CD4-positive, alpha-beta memory T cell (primary cell): ENCODE data around the gene PTPN2. TPM values are rescaled to one million over a fixed set of nuclear protein-coding genes. Genes with fewer than 3 reads are reported as not detected.

Source experiments
- CTCF ChIA-PET: fragments of 350-600 bp; sonication (Branson Sonifier 250); formaldehyde crosslinking; loops from one replicate; lab custom pipeline; 2021; ENCODE audit warnings: inconsistent platforms; ENCODE audit not compliant: partially characterized antibody; lab: Charles Lee
- POLR2A ChIA-PET: fragments of 350-600 bp; sonication (Branson Sonifier 250); formaldehyde crosslinking; loops from one replicate; lab custom pipeline; 2021; ENCODE audit not compliant: partially characterized antibody; lab: Charles Lee
- DNase-seq, 5 donors: peaks; one replicate each; pipeline versions ENCODE4 v3.0.0 to v3.0.0-alpha.2; 2020 to 2022; ENCODE audit warnings: mixed read lengths in 1 of 5
- H3K27ac ChIP-seq: one replicate; pipeline ENCODE4 v1.7.0; 2013; ENCODE audit warnings: low read depth, low read length
- H3K27me3 ChIP-seq: 2 replicates; pipeline ENCODE4 v1.7.0; 2013; ENCODE audit warnings: mild to moderate bottlenecking, low read length, moderate library complexity; ENCODE audit not compliant: insufficient read depth
- H3K36me3 ChIP-seq: 2 replicates; pipeline ENCODE4 v1.7.0; 2013; ENCODE audit warnings: mild to moderate bottlenecking, low read length, moderate library complexity; ENCODE audit not compliant: insufficient read depth
- H3K4me1 ChIP-seq: 2 replicates; pipeline ENCODE4 v1.7.0; 2013; ENCODE audit warnings: mild to moderate bottlenecking, low read length, moderate library complexity; ENCODE audit not compliant: insufficient read depth
- H3K4me3 ChIP-seq, 2 donors: one replicate each; pipeline ENCODE4 v1.7.0; 2013; ENCODE audit warnings: low read length in 2 of 2, mild to moderate bottlenecking in 1 of 2
- H3K9me3 ChIP-seq, 2 donors: one replicate each; pipeline ENCODE4 v1.7.0; 2013; ENCODE audit warnings: low read length in 2 of 2, control low read depth in 1 of 2; ENCODE audit not compliant: control insufficient read depth in 1 of 2
- H3K27ac Mint-ChIP-seq, 7 donors: one replicate each; pipeline ENCODE4 v1.8.0; 2020 to 2021; ENCODE audit warnings: mixed read lengths in 7 of 7, mild to moderate bottlenecking in 6 of 7, inconsistent platforms in 3 of 7, moderate library complexity in 3 of 7
- H3K27me3 Mint-ChIP-seq, 2 donors: one replicate each; pipeline ENCODE4 v1.8.0; 2020 to 2021; ENCODE audit warnings: mixed read lengths in 2 of 2
- H3K36me3 Mint-ChIP-seq, 2 donors: one replicate each; pipeline ENCODE4 v1.8.0; 2020 to 2021; ENCODE audit warnings: mixed read lengths in 2 of 2, inconsistent platforms in 1 of 2, mild to moderate bottlenecking in 1 of 2
- H3K4me1 Mint-ChIP-seq, 4 donors: one replicate each; pipeline ENCODE4 v1.8.0; 2020 to 2021; ENCODE audit warnings: mixed read lengths in 4 of 4, mild to moderate bottlenecking in 1 of 4
- H3K4me3 Mint-ChIP-seq, 8 donors: one replicate each; pipeline ENCODE4 v1.8.0; 2020 to 2021; ENCODE audit warnings: mixed read lengths in 8 of 8, mild to moderate bottlenecking in 7 of 8, moderate library complexity in 6 of 8, inconsistent platforms in 3 of 8
- H3K9me3 Mint-ChIP-seq, 8 donors: one replicate each; pipeline ENCODE4 v1.8.0; 2020 to 2021; ENCODE audit warnings: mixed read lengths in 8 of 8, mild to moderate bottlenecking in 5 of 8, inconsistent platforms in 3 of 8, moderate library complexity in 1 of 8
- intact Hi-C: fragments of 100-400 bp; cut with micrococcal nuclease; formaldehyde crosslinking; loops from one replicate; pipeline ENCODE4 v1.15.1; 2023
- polyA plus RNA-seq, 2 donors: library from polyadenylated mRNA; unstranded; fragments of 300-500 nt; fragmentation: Illumina TruSeq; gene quantifications; one replicate each; pipeline ENCODE4 v1.2.3, GENCODE V29; 2021
- total RNA-seq, 2 experiments: library from RNA; stranded (reverse); gene quantifications; one replicate each; pipeline ENCODE4 v1.2.3, GENCODE V29; 2021

Gene PTPN2
- total and polyA plus RNA-seq, 4 experiments from 2014 or later: 65.5 to 98.2 (median 74.6) TPM

GRCh38 chr18:12895626-12896025, 11.6 kb upstream of the PTPN2 start:
- POLR2A ChIA-PET: interaction anchor here (0.9 to 1.4 kb wide), 2 partner anchors 12 to 26 kb away, joined by 4 to 7 read pairs; partner anchors contain the start of gene PTPN2
- H3K4me1 Mint-ChIP-seq: peaks cover 0 to 5% (median 3%) of the 10 kb centered on the region in 4 donors

DNA sequence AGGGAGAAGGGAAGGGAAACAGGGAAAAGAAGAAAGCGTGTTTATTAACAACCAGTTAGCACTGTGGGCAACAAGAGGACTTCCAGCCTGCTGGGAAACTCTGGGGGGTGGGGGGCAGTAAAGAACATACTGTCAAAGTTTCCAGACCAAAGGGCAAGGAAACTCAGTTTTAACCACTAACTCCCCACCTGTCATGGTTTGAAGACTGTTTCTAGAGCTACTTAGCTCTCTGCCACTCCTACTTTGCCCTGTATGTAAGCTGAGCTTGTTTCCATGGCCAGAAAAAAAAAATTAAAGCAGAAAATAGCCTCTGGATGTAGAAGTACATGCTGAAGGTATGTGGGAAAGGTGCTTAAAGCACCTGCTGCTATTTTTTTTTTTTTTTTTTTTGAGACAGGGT, 11.0 kb upstream of the PTPN2 start:
- H3K9me3 Mint-ChIP-seq: no peaks in the 10 kb centered on the region
- no peak overlapping the region for H3K4me3 ChIP-seq
- H3K27ac Mint-ChIP-seq: no peak overlapping the region
- POLR2A ChIA-PET: interaction anchor here (0.9 to 1.4 kb wide), 2 partner anchors 12 to 26 kb away, joined by 4 to 7 read pairs; partner anchors contain the start of gene PTPN2
- CTCF ChIA-PET: interaction anchor here (0.7 to 8.0 kb wide), 12 partner anchors 9 to 227 kb away, joined by 3 to 103 read pairs (median 5); partner anchors contain the start of gene PTPN2
- H3K4me3 Mint-ChIP-seq: peak overlapping the region in 1 of 8 donors; percentile 28
- H3K27me3 ChIP-seq: peaks cover 6% of the 10 kb centered on the region
- H3K4me1 ChIP-seq: no peaks in the 10 kb centered on the region
- no peaks in the 10 kb centered on the region for H3K36me3 Mint-ChIP-seq
- peaks cover 7 to 12% of the 10 kb centered on the region in 2 donors for H3K27me3 Mint-ChIP-seq
- no peaks in the 10 kb centered on the region for H3K9me3 ChIP-seq
- intact Hi-C loops: no loop called here
- H3K4me1 Mint-ChIP-seq: peaks cover 0 to 5% (median 4%) of the 10 kb centered on the region in 4 donors
- no peak overlapping the region for H3K27ac ChIP-seq
- DNase-seq: no peak
- no peaks in the 10 kb centered on the region for H3K36me3 ChIP-seq

More at GRCh38 chr18:12895626-12896025, 11.6 kb upstream of the PTPN2 start:
- Histone ChIP-seq H3K4me1 (no peaks in the 10 kb centered on the region), H3K9me3 (no peaks in the 10 kb centered on the region), H3K4me3 (no peak overlapping the region), H3K36me3 (no peaks in the 10 kb centered on the region), H3K27ac (no peak overlapping the region), H3K27me3 (peaks cover 6% of the 10 kb centered on the region)
- no peak overlapping the region for H3K27ac Mint-ChIP-seq
- H3K36me3 Mint-ChIP-seq: no peaks in the 10 kb centered on the region
- DNase-seq: no peak
- intact Hi-C loops: no loop called here
- CTCF ChIA-PET: interaction anchor here (1.1 to 8.0 kb wide), 7 partner anchors 9 to 170 kb away, joined by 3 to 103 read pairs (median 24); partner anchors contain the start of gene PTPN2
- H3K9me3 Mint-ChIP-seq: no peaks in the 10 kb centered on the region
- H3K27me3 Mint-ChIP-seq: peaks cover 7 to 12% of the 10 kb centered on the region in 2 donors
- peak overlapping the region in 2 of 8 donors; percentile 15 to 17 for H3K4me3 Mint-ChIP-seq

GRCh38 chr18:12891561-12891960, 7.5 kb upstream of the PTPN2 start:
- H3K27ac Mint-ChIP-seq: no peak overlapping the region
- Histone ChIP-seq H3K36me3 (no peaks in the 10 kb centered on the region), H3K9me3 (no peaks in the 10 kb centered on the region), H3K4me3 (no peak overlapping the region), H3K27ac (no peak overlapping the region), H3K27me3 (peaks cover 6% of the 10 kb centered on the region), H3K4me1 (peaks cover 2% of the 10 kb centered on the region)
- intact Hi-C loops: no loop called here
- CTCF ChIA-PET: interaction anchor here (1.1 to 8.0 kb wide), 8 partner anchors 9 to 166 kb away, joined by 3 to 103 read pairs (median 22); partner anchors contain the start of gene PTPN2
- H3K9me3 Mint-ChIP-seq: peaks cover 0 to 2% (median 0%) of the 10 kb centered on the region in 8 donors
- peaks cover 0 to 6% (median 5%) of the 10 kb centered on the region in 4 donors for H3K4me1 Mint-ChIP-seq
- DNase-seq: no peak
- no peaks in the 10 kb centered on the region for H3K36me3 Mint-ChIP-seq
- POLR2A ChIA-PET: interaction anchor here (0.6 to 1.8 kb wide), 4 partner anchors 10 to 116 kb away, joined by 3 to 5 read pairs (median 3); no protein-coding TSS in a partner anchor
- H3K4me3 Mint-ChIP-seq: no peak overlapping the region
- H3K27me3 Mint-ChIP-seq: peaks cover 7% of the 10 kb centered on the region in 2 donors

DNA sequence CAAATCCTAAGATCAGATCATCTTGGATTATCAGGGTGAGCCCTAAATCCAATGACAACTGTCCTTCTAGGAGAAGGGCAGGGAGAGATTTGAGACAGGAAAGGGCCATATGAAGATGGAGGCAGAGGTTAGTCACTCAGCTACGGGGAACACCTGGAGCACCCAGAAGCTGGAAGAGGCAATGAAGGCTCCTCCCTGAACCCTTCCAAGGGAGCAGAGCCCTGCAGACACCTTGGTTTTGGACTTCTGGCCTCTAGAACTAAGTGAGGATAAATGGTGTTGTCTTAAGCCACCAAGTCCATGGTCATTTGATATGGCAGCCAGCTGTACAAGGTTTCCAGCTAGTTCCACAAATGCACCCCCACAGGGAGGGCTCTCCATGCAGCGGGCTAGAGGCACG, 6.9 kb upstream of the PTPN2 start:
- Mint-ChIP-seq H3K27ac (no peak overlapping the region), H3K9me3 (peaks cover 0 to 2% (median 0%) of the 10 kb centered on the region in 8 donors), H3K27me3 (peaks cover 7% of the 10 kb centered on the region in 2 donors), H3K4me3 (no peak overlapping the region), H3K36me3 (no peaks in the 10 kb centered on the region), H3K4me1 (peaks cover 0 to 6% (median 5%) of the 10 kb centered on the region in 4 donors)
- no peak overlapping the region for H3K4me3 ChIP-seq
- ChIA-PET POLR2A (interaction anchor here (0.6 to 1.8 kb wide), 4 partner anchors 9 to 115 kb away, joined by 3 to 8 read pairs (median 4); no protein-coding TSS in a partner anchor), CTCF (interaction anchor here (1.1 to 8.0 kb wide), 8 partner anchors 9 to 166 kb away, joined by 3 to 103 read pairs (median 22); partner anchors contain the start of gene PTPN2)
- H3K27me3 ChIP-seq: peaks cover 6% of the 10 kb centered on the region
- H3K27ac ChIP-seq: no peak overlapping the region
- no peaks in the 10 kb centered on the region for H3K36me3 ChIP-seq
- H3K4me1 ChIP-seq: peaks cover 4% of the 10 kb centered on the region
- H3K9me3 ChIP-seq: no peaks in the 10 kb centered on the region
- intact Hi-C loops: no loop called here
- DNase-seq: no peak

GRCh38 chr18:12886498-12887126, 2.6 kb upstream of the PTPN2 start:
- H3K9me3 Mint-ChIP-seq: peaks cover 0 to 4% (median 0%) of the 10 kb centered on the region in 8 donors
- POLR2A ChIA-PET: interaction anchor here (1.0 kb wide), 1 partner anchor 59 kb away, joined by 5 read pairs; no protein-coding TSS in a partner anchor
- no peak for DNase-seq
- H3K27ac ChIP-seq: no peak overlapping the region
- peak overlapping the region in 1 of 8 donors; percentile 35 for H3K4me3 Mint-ChIP-seq
- H3K4me1 ChIP-seq: peaks cover 31% of the 10 kb centered on the region
- CTCF ChIA-PET: interaction anchor here (0.8 to 2.9 kb wide), 9 partner anchors 8 to 160 kb away, joined by 3 to 24 read pairs (median 6); no protein-coding TSS in a partner anchor
- H3K27ac Mint-ChIP-seq: peak overlapping the region; percentile 33 to 98 (median 71)
- no peaks in the 10 kb centered on the region for H3K9me3 ChIP-seq
- peaks cover 23 to 35% (median 29%) of the 10 kb centered on the region in 4 donors for H3K4me1 Mint-ChIP-seq
- no peaks in the 10 kb centered on the region for H3K36me3 ChIP-seq
- intact Hi-C loops: no loop called here
- H3K27me3 Mint-ChIP-seq: peaks cover 0 to 2% of the 10 kb centered on the region in 2 donors
- peaks cover 0 to 7% of the 10 kb centered on the region in 2 donors for H3K36me3 Mint-ChIP-seq
- no peaks in the 10 kb centered on the region for H3K27me3 ChIP-seq
- no peak overlapping the region for H3K4me3 ChIP-seq

DNA sequence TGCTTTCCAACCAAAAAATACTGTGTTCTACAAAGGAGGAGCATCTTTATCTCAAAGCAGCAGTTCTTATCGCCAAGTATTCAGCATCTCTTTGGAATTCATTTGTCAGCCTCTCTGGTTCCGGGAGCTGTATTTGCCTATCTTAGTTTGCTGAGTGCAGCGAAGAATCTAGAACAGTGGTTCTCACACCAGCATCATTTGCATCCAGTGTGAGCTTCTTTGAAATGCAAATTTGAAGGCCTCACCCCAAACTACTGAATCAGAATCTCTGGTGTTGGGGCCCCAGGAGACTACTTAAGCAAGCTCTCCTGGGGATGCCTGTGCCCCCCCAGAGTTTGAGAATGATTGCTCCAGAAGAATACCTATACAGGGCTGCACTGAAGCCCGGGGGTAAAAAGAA, 1.5 kb upstream of the PTPN2 start:
- peak overlapping the region in 7 of 8 donors; percentile 29 to 98 (median 92) for H3K4me3 Mint-ChIP-seq
- peak overlapping the region; percentile 77 to 99 (median 98) for H3K27ac Mint-ChIP-seq
- peaks cover 34 to 46% (median 38%) of the 10 kb centered on the region in 4 donors for H3K4me1 Mint-ChIP-seq
- H3K27ac ChIP-seq: peak overlapping the region; percentile 100
- CTCF ChIA-PET: interaction anchor here (1.3 to 2.9 kb wide), 3 partner anchors 9 to 156 kb away, joined by 4 to 24 read pairs (median 12); no protein-coding TSS in a partner anchor
- POLR2A ChIA-PET: interaction anchor here (0.8 to 1.6 kb wide), 5 partner anchors 8 to 509 kb away, joined by 3 to 5 read pairs (median 4); partner anchors contain the start of genes AFG3L2, CEP76 and SEH1L
- no peaks in the 10 kb centered on the region for H3K27me3 Mint-ChIP-seq
- peaks cover 42% of the 10 kb centered on the region for H3K4me1 ChIP-seq
- DNase-seq: no peak
- H3K36me3 ChIP-seq: no peaks in the 10 kb centered on the region
- no peaks in the 10 kb centered on the region for H3K27me3 ChIP-seq
- no peaks in the 10 kb centered on the region for H3K9me3 ChIP-seq
- peaks cover 0 to 4% (median 0%) of the 10 kb centered on the region in 8 donors for H3K9me3 Mint-ChIP-seq
- peaks cover 0 to 7% of the 10 kb centered on the region in 2 donors for H3K36me3 Mint-ChIP-seq
- intact Hi-C loops: loop anchor here (2.0 kb wide), 2 partner anchors 111 to 841 kb away; partner anchors contain the start of genes FAM210A and RNMT
- H3K4me3 ChIP-seq: no peak overlapping the region
